H1 (cell line): ENCODE results near the gene MDM1. TPM values are rescaled to one million over a fixed set of nuclear protein-coding genes. Genes with fewer than 3 reads are reported as not detected.

Experiments
- CTCF ChIA-PET: fragments of 300-600 bp; sonication (Branson Sonifier 250); formaldehyde crosslinking; loops from one replicate; lab custom pipeline; 2021; ENCODE audit not compliant: partially characterized antibody; lab: Charles Lee
- POLR2A ChIA-PET: fragments of 300-600 bp; sonication (Branson Sonifier 250); formaldehyde crosslinking; loops from one replicate; lab custom pipeline; 2021; ENCODE audit warnings: inconsistent platforms; ENCODE audit not compliant: partially characterized antibody; lab: Charles Lee
- DNase-seq, 2 experiments: peaks; one replicate each; pipeline versions ENCODE4 v3.0.0 to v3.0.0-alpha.2; 2010 to 2022; ENCODE audit warnings: low spot score in 2 of 2, low read depth in 1 of 2, mixed read lengths in 1 of 2
- FAIRE-seq: peaks from 2 replicates; lab custom pipeline; 2011; peaks lifted over from hg19 to GRCh38; lab: Jason Lieb, UNC
- H2AFZ ChIP-seq: 2 replicates; pipeline ENCODE4 v1.8.1; 2012; ENCODE audit warnings: low read length, inconsistent platforms
- H2AK5ac ChIP-seq: 2 replicates; pipeline ENCODE4 v1.6.1; 2013; ENCODE audit warnings: low read depth, low read length
- H2BK120ac ChIP-seq: replicated peaks from 2 replicates; pipeline ENCODE3; 2013; ENCODE audit warnings: low read depth, low read length, inconsistent platforms
- H2BK12ac ChIP-seq: 2 replicates; pipeline ENCODE4 v1.6.1; 2013; ENCODE audit warnings: low read depth, low read length
- H2BK15ac ChIP-seq: 2 replicates; pipeline ENCODE4 v1.6.1; 2013; ENCODE audit warnings: low read length
- H2BK20ac ChIP-seq: 2 replicates; pipeline ENCODE4 v1.6.1; 2013; ENCODE audit warnings: low read length
- H2BK5ac ChIP-seq: 2 replicates; pipeline ENCODE4 v1.6.1; 2013; ENCODE audit warnings: low read depth, low read length
- H3K14ac ChIP-seq: 2 replicates; pipeline ENCODE4 v1.6.1; 2013; ENCODE audit warnings: inconsistent platforms; ENCODE audit not compliant: insufficient read length
- H3K18ac ChIP-seq: 2 replicates; pipeline ENCODE4 v1.6.1; 2013; ENCODE audit warnings: low read length; ENCODE audit errors: extremely low read depth
- H3K23ac ChIP-seq: 2 replicates; pipeline ENCODE4 v1.6.1; 2013; ENCODE audit warnings: inconsistent platforms; ENCODE audit not compliant: insufficient read length
- H3K23me2 ChIP-seq: 2 replicates; pipeline ENCODE4 v1.6.1; 2013; ENCODE audit warnings: low read depth, low read length
- H3K27ac ChIP-seq: 2 replicates; pipeline ENCODE4 v1.6.1; 2011; ENCODE audit warnings: low read depth, low read length, inconsistent platforms
- H3K27me3 ChIP-seq, 4 experiments: replicated peaks in 1 of 4; 1 replicate in 1 of 4; 2 replicates in 3 of 4; pipeline versions ENCODE4 v1.6.1 to v1.8.1; 2011 to 2013; ENCODE audit warnings: low read length in 3 of 4, mild to moderate bottlenecking in 3 of 4, inconsistent platforms in 2 of 4, mixed read lengths in 2 of 4, moderate library complexity in 1 of 4; ENCODE audit not compliant: control insufficient read depth in 3 of 4, insufficient read depth in 3 of 4; ENCODE audit errors: extremely low read depth in 1 of 4
- H3K36me3 ChIP-seq, 4 experiments: 2 replicates each; pipeline versions ENCODE4 v1.6.1 to v1.8.1; 2011 to 2013; ENCODE audit warnings: mild to moderate bottlenecking in 4 of 4, low read length in 3 of 4, moderate library complexity in 2 of 4, control low read depth in 1 of 4, inconsistent platforms in 1 of 4; ENCODE audit not compliant: insufficient read depth in 4 of 4, control insufficient read depth in 2 of 4
- H3K4ac ChIP-seq: replicated peaks from 2 replicates; pipeline ENCODE3; 2013; ENCODE audit warnings: low read length, low read depth, mixed read lengths, inconsistent platforms; ENCODE audit not compliant: insufficient read length
- H3K4me1 ChIP-seq, 4 experiments: replicated peaks in 1 of 4; 1 replicate in 1 of 4; 2 replicates in 3 of 4; pipeline versions ENCODE4 v1.6.1 to v1.8.1; 2011 to 2013; ENCODE audit warnings: low read length in 3 of 4, inconsistent platforms in 2 of 4, mixed read lengths in 1 of 4; ENCODE audit not compliant: insufficient read depth in 4 of 4, control insufficient read depth in 3 of 4
- H3K4me2 ChIP-seq, 2 experiments: 2 replicates each; pipeline versions ENCODE4 v1.6.1 to v1.8.1; 2011 to 2013; ENCODE audit warnings: low read depth in 2 of 2, low read length in 2 of 2, control low read depth in 1 of 2, inconsistent platforms in 1 of 2, mild to moderate bottlenecking in 1 of 2; ENCODE audit not compliant: insufficient read depth in 1 of 2
- H3K4me3 ChIP-seq, 4 experiments: fragments of 200-600, 300-600 bp in 1 of 4; sonication (generic), shearing (Covaris generic), sonication (Bioruptor Twin) in 1 of 4; 2 replicates each; pipeline versions ENCODE4 v1.5.1 to v1.8.1; 2011 to 2016; ENCODE audit warnings: low read length in 4 of 4, low read depth in 3 of 4, control low read depth in 2 of 4, inconsistent platforms in 2 of 4, mild to moderate bottlenecking in 2 of 4, mixed read lengths in 1 of 4, moderate library complexity in 1 of 4; ENCODE audit not compliant: insufficient read depth in 2 of 4; ENCODE audit errors: extremely low read depth in 1 of 4
- H3K56ac ChIP-seq: replicated peaks from 2 replicates; pipeline ENCODE3; 2013; ENCODE audit warnings: low read depth, mild to moderate bottlenecking, mixed read lengths, low read length, inconsistent platforms; ENCODE audit not compliant: insufficient read length
- H3K79me1 ChIP-seq: 2 replicates; pipeline ENCODE4 v1.6.1; 2013; ENCODE audit warnings: low read depth, low read length, control low read depth
- H3K79me2 ChIP-seq, 2 experiments: 2 replicates each; pipeline versions ENCODE4 v1.6.1 to v1.8.1; 2012 to 2013; ENCODE audit warnings: low read length in 2 of 2, mild to moderate bottlenecking in 2 of 2, inconsistent platforms in 1 of 2; ENCODE audit not compliant: insufficient read depth in 2 of 2, control insufficient read depth in 1 of 2
- H3K9ac ChIP-seq, 4 experiments: replicated peaks in 1 of 4; 1 replicate in 1 of 4; 2 replicates in 3 of 4; pipeline versions ENCODE4 v1.6.1 to v1.8.1; 2011 to 2013; ENCODE audit warnings: low read depth in 3 of 4, low read length in 3 of 4, control low read depth in 2 of 4, mild to moderate bottlenecking in 2 of 4, moderate library complexity in 2 of 4, inconsistent platforms in 1 of 4; ENCODE audit errors: extremely low read depth in 1 of 4
- H3K9me3 ChIP-seq, 2 experiments: 2 replicates each; pipeline versions ENCODE4 v1.6.1 to v1.8.1; 2012 to 2013; ENCODE audit warnings: mild to moderate bottlenecking in 2 of 2, moderate library complexity in 2 of 2, control low read depth in 1 of 2, inconsistent platforms in 1 of 2, low read depth in 1 of 2, low read length in 1 of 2, mixed read lengths in 1 of 2; ENCODE audit not compliant: insufficient read depth in 2 of 2
- H4K20me1 ChIP-seq, 2 experiments: replicated peaks in 1 of 2; 2 replicates each; pipeline versions ENCODE3 to v1.8.1; 2011 to 2013; ENCODE audit warnings: inconsistent platforms in 2 of 2, low read length in 2 of 2, mild to moderate bottlenecking in 1 of 2; ENCODE audit not compliant: insufficient read depth in 2 of 2, control insufficient read depth in 1 of 2
- H4K5ac ChIP-seq: 2 replicates; pipeline ENCODE4 v1.6.1; 2013; ENCODE audit warnings: low read length, low read depth, mixed read lengths, inconsistent platforms; ENCODE audit not compliant: insufficient read length
- H4K8ac ChIP-seq: 2 replicates; pipeline ENCODE4 v1.8.0; 2013; ENCODE audit warnings: mild to moderate bottlenecking, moderate library complexity, low read length, inconsistent platforms; ENCODE audit not compliant: insufficient read depth; ENCODE audit errors: extremely low read depth
- H4K91ac ChIP-seq: replicated peaks from 2 replicates; pipeline ENCODE3; 2013; ENCODE audit warnings: low read length, mixed read lengths, inconsistent platforms; ENCODE audit not compliant: insufficient read length
- ATF3 ChIP-seq: IDR thresholded peaks from 2 replicates; pipeline ENCODE4 v1.6.1; 2011; ENCODE audit warnings: low read depth, mild to moderate bottlenecking, low read length; ENCODE audit not compliant: insufficient read depth
- CEBPB ChIP-seq: IDR thresholded peaks from 2 replicates; pipeline ENCODE4 v1.6.1; 2012; ENCODE audit warnings: low read depth, low read length
- RBBP5 ChIP-seq: IDR thresholded peaks from 2 replicates; pipeline ENCODE4 v1.7.1; 2012; ENCODE audit warnings: low read depth, mild to moderate bottlenecking, inconsistent platforms, low read length, moderate library complexity, borderline replicate concordance
- SP2 ChIP-seq: IDR thresholded peaks from 2 replicates; pipeline ENCODE4 v1.6.1; 2012; ENCODE audit warnings: mild to moderate bottlenecking, low read length, inconsistent platforms
- polyA plus RNA-seq, 7 experiments: library from polyadenylated mRNA; depleted of rRNA in 3 of 7; stranded (reverse) in 5 of 7; unstranded in 2 of 7; fragments of >200 nt in 5 of 7; fragments of 200-250 nt in 2 of 7; gene quantifications; 1 replicate in 5 of 7; 2 replicates in 1 of 7; 4 replicates in 1 of 7; pipeline versions ENCODE4 v1.2.1 to v1.2.3, GENCODE V29; 2011 to 2013; ENCODE audit warnings: missing spikeins in 2 of 7, mixed read lengths in 2 of 7
- total RNA-seq: library from RNA; stranded (reverse); fragmentation: NEBNext Ultra II Directional; extraction: Animal tissue kit (Norgen Biotek cat#: 25700); gene quantifications from 2 replicates; pipeline ENCODE4 v1.2.1, GENCODE V29; 2021

The MDM1 gene
- total and polyA plus RNA-seq, 2 of the 8 experiments (the other 6 are each of a cell fraction or from before 2014, with no cell fraction given), result 3.1 to 10.7 TPM

GRCh38 chr12:68272732-68273131 lies 59.4 kb downstream of the MDM1 start:
- Histone ChIP-seq H3K79me2 (no peaks in the 10 kb centered on the region), H4K8ac (no peak overlapping the region), H2BK15ac (no peak overlapping the region), H3K27ac (no peak overlapping the region), H3K4ac (no peak overlapping the region), H3K56ac (no peak overlapping the region), H3K9me3 (no peaks in the 10 kb centered on the region), H3K27me3 (no peaks in the 10 kb centered on the region), H2AFZ (no peak overlapping the region), H2BK120ac (no peak overlapping the region), H4K5ac (no peak overlapping the region), H3K79me1 (no peaks in the 10 kb centered on the region), H2AK5ac (no peak overlapping the region), H3K14ac (no peak overlapping the region), H3K23ac (no peak overlapping the region), H3K23me2 (no peaks in the 10 kb centered on the region), H3K4me2 (no peak overlapping the region), H2BK20ac (no peak overlapping the region), H3K4me3 (no peak overlapping the region), H3K9ac (no peak overlapping the region), H4K91ac (no peak overlapping the region), H4K20me1 (no peaks in the 10 kb centered on the region), H2BK12ac (no peak overlapping the region), H2BK5ac (no peak overlapping the region), H3K36me3 (no peaks in the 10 kb centered on the region), H3K4me1 (peaks cover 0 to 3% (median 0%) of the 10 kb centered on the region in 4 experiments; a peak in 1 of 7 replicates), H3K18ac (no peak overlapping the region)
- TF ChIP-seq CEBPB, result no peak
- TF ChIP-seq SP2, result no peak
- no peak for TF ChIP-seq RBBP5
- no peak for TF ChIP-seq ATF3
- FAIRE-seq (no peak), DNase-seq (no peak)
- ChIA-PET POLR2A (no interaction called here), CTCF (interaction anchor here (0.6 kb wide), 1 partner anchor 233 kb away, joined by 4 read pairs; no protein-coding TSS in a partner anchor)
